ENCODE results near the gene LRP1B. TPM values are rescaled to one million over a fixed set of nuclear protein-coding genes. Genes with fewer than 3 reads are reported as not detected.

Gene LRP1B
- polyA plus RNA-seq, 1 of the 3 experiments (the other 2 are of a cell fraction): 0.28 TPM

- TF ChIP-seq, protein P1, sequence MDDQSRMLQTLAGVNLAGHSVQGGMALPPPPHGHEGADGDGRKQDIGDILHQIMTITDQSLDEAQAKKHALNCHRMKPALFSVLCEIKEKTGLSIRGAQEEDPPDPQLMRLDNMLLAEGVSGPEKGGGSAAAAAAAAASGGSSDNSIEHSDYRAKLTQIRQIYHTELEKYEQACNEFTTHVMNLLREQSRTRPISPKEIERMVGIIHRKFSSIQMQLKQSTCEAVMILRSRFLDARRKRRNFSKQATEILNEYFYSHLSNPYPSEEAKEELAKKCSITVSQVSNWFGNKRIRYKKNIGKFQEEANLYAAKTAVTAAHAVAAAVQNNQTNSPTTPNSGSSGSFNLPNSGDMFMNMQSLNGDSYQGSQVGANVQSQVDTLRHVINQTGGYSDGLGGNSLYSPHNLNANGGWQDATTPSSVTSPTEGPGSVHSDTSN (IDR thresholded peaks at IDR 0.05): no peak
- TF ChIP-seq SIN3A (IDR thresholded peaks at IDR 0.05; ENCODE audit: borderline replicate concordance, low read depth, low read length) (no peak), RCOR1 (IDR thresholded peaks at IDR 0.05; ENCODE audit: low read length) (no peak), RAD21 (IDR thresholded peaks at IDR 0.05; ENCODE audit: low read length) (no peak)
- TF ChIP-seq, protein P2, sequence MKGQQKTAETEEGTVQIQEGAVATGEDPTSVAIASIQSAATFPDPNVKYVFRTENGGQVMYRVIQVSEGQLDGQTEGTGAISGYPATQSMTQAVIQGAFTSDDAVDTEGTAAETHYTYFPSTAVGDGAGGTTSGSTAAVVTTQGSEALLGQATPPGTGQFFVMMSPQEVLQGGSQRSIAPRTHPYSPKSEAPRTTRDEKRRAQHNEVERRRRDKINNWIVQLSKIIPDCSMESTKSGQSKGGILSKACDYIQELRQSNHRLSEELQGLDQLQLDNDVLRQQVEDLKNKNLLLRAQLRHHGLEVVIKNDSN (IDR thresholded peaks at IDR 0.05; ENCODE audit: borderline replicate concordance, low read depth): no peak
Measured at GRCh38 chr2:140422759-140423158, 1708.1 kb downstream of the LRP1B start (continued).

GRCh38 chr2:140417504-140417903 is 1713.3 kb downstream of the LRP1B start:
- H4K20me1 ChIP-seq (ENCODE audit: insufficient read depth): no peaks in the 10 kb centered on the region
- DNase-seq: no peak
- H3K27ac ChIP-seq (ENCODE audit: low read depth in 2 of 2, low read length in 1 of 2): no peak overlapping the region
- no peak overlapping the region for H3K4me2 ChIP-seq
- H2AFZ ChIP-seq (ENCODE audit: low read depth): no peak overlapping the region
- no peaks in the 10 kb centered on the region for H3K9me3 ChIP-seq
- TF ChIP-seq SIN3A (IDR thresholded peaks at IDR 0.05; ENCODE audit: borderline replicate concordance, low read depth, low read length) (no peak), TCF12 (IDR thresholded peaks at IDR 0.05) (no peak), CTCF (IDR thresholded peaks at IDR 0.05) (no peak), YY1 (IDR thresholded peaks at IDR 0.05; ENCODE audit: low read depth) (no peak), TAF1 (IDR thresholded peaks at IDR 0.05; ENCODE audit: borderline replicate concordance, low read depth, low read length) (no peak), POLR2AphosphoS5 (IDR thresholded peaks at IDR 0.05; ENCODE audit: low read depth, low read length) (no peak), JUND (IDR thresholded peaks at IDR 0.05) (no peak)
- TF ChIP-seq, protein P2 (IDR thresholded peaks at IDR 0.05; ENCODE audit: borderline replicate concordance, low read depth): no peak
- TF ChIP-seq, protein P3, sequence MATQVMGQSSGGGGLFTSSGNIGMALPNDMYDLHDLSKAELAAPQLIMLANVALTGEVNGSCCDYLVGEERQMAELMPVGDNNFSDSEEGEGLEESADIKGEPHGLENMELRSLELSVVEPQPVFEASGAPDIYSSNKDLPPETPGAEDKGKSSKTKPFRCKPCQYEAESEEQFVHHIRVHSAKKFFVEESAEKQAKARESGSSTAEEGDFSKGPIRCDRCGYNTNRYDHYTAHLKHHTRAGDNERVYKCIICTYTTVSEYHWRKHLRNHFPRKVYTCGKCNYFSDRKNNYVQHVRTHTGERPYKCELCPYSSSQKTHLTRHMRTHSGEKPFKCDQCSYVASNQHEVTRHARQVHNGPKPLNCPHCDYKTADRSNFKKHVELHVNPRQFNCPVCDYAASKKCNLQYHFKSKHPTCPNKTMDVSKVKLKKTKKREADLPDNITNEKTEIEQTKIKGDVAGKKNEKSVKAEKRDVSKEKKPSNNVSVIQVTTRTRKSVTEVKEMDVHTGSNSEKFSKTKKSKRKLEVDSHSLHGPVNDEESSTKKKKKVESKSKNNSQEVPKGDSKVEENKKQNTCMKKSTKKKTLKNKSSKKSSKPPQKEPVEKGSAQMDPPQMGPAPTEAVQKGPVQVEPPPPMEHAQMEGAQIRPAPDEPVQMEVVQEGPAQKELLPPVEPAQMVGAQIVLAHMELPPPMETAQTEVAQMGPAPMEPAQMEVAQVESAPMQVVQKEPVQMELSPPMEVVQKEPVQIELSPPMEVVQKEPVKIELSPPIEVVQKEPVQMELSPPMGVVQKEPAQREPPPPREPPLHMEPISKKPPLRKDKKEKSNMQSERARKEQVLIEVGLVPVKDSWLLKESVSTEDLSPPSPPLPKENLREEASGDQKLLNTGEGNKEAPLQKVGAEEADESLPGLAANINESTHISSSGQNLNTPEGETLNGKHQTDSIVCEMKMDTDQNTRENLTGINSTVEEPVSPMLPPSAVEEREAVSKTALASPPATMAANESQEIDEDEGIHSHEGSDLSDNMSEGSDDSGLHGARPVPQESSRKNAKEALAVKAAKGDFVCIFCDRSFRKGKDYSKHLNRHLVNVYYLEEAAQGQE (IDR thresholded peaks at IDR 0.05; ENCODE audit: low read depth, low read length): no peak
- TF ChIP-seq, protein P4, sequence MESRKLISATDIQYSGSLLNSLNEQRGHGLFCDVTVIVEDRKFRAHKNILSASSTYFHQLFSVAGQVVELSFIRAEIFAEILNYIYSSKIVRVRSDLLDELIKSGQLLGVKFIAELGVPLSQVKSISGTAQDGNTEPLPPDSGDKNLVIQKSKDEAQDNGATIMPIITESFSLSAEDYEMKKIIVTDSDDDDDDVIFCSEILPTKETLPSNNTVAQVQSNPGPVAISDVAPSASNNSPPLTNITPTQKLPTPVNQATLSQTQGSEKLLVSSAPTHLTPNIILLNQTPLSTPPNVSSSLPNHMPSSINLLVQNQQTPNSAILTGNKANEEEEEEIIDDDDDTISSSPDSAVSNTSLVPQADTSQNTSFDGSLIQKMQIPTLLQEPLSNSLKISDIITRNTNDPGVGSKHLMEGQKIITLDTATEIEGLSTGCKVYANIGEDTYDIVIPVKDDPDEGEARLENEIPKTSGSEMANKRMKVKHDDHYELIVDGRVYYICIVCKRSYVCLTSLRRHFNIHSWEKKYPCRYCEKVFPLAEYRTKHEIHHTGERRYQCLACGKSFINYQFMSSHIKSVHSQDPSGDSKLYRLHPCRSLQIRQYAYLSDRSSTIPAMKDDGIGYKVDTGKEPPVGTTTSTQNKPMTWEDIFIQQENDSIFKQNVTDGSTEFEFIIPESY (IDR thresholded peaks at IDR 0.05; ENCODE audit: borderline replicate concordance, low read depth): no peak
- TF ChIP-seq, protein P5, sequence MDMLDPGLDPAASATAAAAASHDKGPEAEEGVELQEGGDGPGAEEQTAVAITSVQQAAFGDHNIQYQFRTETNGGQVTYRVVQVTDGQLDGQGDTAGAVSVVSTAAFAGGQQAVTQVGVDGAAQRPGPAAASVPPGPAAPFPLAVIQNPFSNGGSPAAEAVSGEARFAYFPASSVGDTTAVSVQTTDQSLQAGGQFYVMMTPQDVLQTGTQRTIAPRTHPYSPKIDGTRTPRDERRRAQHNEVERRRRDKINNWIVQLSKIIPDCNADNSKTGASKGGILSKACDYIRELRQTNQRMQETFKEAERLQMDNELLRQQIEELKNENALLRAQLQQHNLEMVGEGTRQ (IDR thresholded peaks at IDR 0.05; ENCODE audit: borderline replicate concordance, low read depth, low read length): no peak
- no peaks in the 10 kb centered on the region for H3K9me2 ChIP-seq
- H3K4me3 ChIP-seq (ENCODE audit: low read depth in 2 of 2, low read length in 1 of 2): no peak overlapping the region
- H3K79me2 ChIP-seq (ENCODE audit: insufficient read depth): no peaks in the 10 kb centered on the region
- no peaks in the 10 kb centered on the region for H3K27me3 ChIP-seq (ENCODE audit: insufficient read depth)
- CTCF ChIA-PET: no interaction called here
- POLR2A ChIA-PET: no interaction called here
- H3K36me3 ChIP-seq (replicated peaks in 1 of 2; ENCODE audit: control insufficient read depth in 1 of 2, insufficient read depth in 2 of 2, low read length in 1 of 2): no peaks in the 10 kb centered on the region
- H3K4me1 ChIP-seq (ENCODE audit: control insufficient read depth in 1 of 2, insufficient read depth in 2 of 2, low read depth in 1 of 2, low read length in 1 of 2): no peaks in the 10 kb centered on the region
- 71% methylated on average over 3 of the region's 3 CpGs for WGBS (ENCODE audit: low lambda C conversion rate)
- H3K9ac ChIP-seq: no peak overlapping the region
- no peaks in the 10 kb centered on the region for H3F3A ChIP-seq (replicated peaks; ENCODE audit: insufficient read depth)
